CD4-positive, alpha-beta T cell (primary cell): Measurements from ENCODE around the gene H1-8. TPM values are rescaled to one million over a fixed set of nuclear protein-coding genes. Genes with fewer than 3 reads are reported as not detected.

Source experiments
- ATAC-seq: fragments of 200-7000 bp; cut with Tn5 transposase; one replicate; pipeline ENCODE4 v1.10.0; 2022; ENCODE audit warnings: mild to moderate bottlenecking; ENCODE audit not compliant: poor library complexity
- CTCF ChIA-PET: fragments of 350-600 bp; sonication (Branson Sonifier 250); formaldehyde crosslinking; loops from one replicate; lab custom pipeline; 2021; ENCODE audit warnings: antibody characterized with exemption, inconsistent platforms; lab: Charles Lee
- POLR2A ChIA-PET: fragments of 350-600 bp; sonication (Branson Sonifier 250); formaldehyde crosslinking; loops from one replicate; lab custom pipeline; 2021; ENCODE audit warnings: antibody characterized with exemption, inconsistent platforms; lab: Charles Lee
- DNase-seq, 14 experiments: peaks; one replicate each; pipeline ENCODE4 v3.0.0-alpha.2; 2013 to 2020; ENCODE audit warnings: mixed read lengths in 2 of 14
- H3K27ac ChIP-seq, 2 donors: one replicate each; pipeline versions ENCODE4 v1.5.1 to v1.7.0; 2013; ENCODE audit warnings: low read length in 2 of 2, low read depth in 1 of 2, mild to moderate bottlenecking in 1 of 2
- H3K27me3 ChIP-seq, 2 experiments: 1 replicate in 1 of 2; 2 replicates in 1 of 2; pipeline versions ENCODE4 v1.6.1 to v1.7.0; 2013; ENCODE audit warnings: low read length in 2 of 2, control low read depth in 1 of 2, mild to moderate bottlenecking in 1 of 2, moderate library complexity in 1 of 2; ENCODE audit not compliant: insufficient read depth in 2 of 2, control insufficient read depth in 1 of 2
- H3K36me3 ChIP-seq: one replicate; pipeline ENCODE4 v1.6.1; 2013; ENCODE audit warnings: low read length, control low read depth; ENCODE audit not compliant: insufficient read depth
- H3K4me1 ChIP-seq: one replicate; pipeline ENCODE4 v1.6.1; 2013; ENCODE audit warnings: low read length, control low read depth; ENCODE audit not compliant: insufficient read depth
- H3K4me3 ChIP-seq: one replicate; pipeline ENCODE4 v1.5.1; 2013; ENCODE audit warnings: mild to moderate bottlenecking, low read length, moderate library complexity
- H3K9me3 ChIP-seq, 2 experiments: 1 replicate in 1 of 2; 2 replicates in 1 of 2; pipeline versions ENCODE4 v1.6.1 to v1.7.0; 2013; ENCODE audit warnings: low read length in 2 of 2, mild to moderate bottlenecking in 2 of 2, control low read depth in 1 of 2, moderate library complexity in 1 of 2; ENCODE audit not compliant: control insufficient read depth in 1 of 2, insufficient read depth in 1 of 2
- H3K27ac Mint-ChIP-seq: one replicate; pipeline ENCODE4 v1.8.0; 2020; ENCODE audit warnings: mixed read lengths
- H3K27me3 Mint-ChIP-seq: one replicate; pipeline ENCODE4 v1.8.0; 2021; ENCODE audit warnings: mixed read lengths
- H3K36me3 Mint-ChIP-seq: one replicate; pipeline ENCODE4 v1.8.0; 2021; ENCODE audit warnings: low read depth, mixed read lengths
- H3K4me1 Mint-ChIP-seq: one replicate; pipeline ENCODE4 v1.8.0; 2021; ENCODE audit warnings: low read depth, mixed read lengths
- H3K4me3 Mint-ChIP-seq: one replicate; pipeline ENCODE4 v1.8.0; 2020; ENCODE audit warnings: mild to moderate bottlenecking, mixed read lengths
- H3K9me3 Mint-ChIP-seq: one replicate; pipeline ENCODE4 v1.8.0; 2020; ENCODE audit warnings: mixed read lengths
- intact Hi-C, 2 experiments: fragments of 100-400 bp; cut with DNase I in 1 of 2; cut with micrococcal nuclease in 1 of 2; formaldehyde crosslinking; loops; one replicate each; pipeline versions ENCODE4 v1.15.1 to v1.9.0; 2023 to 2025; cut with DNase I, micrococcal nuclease
- total RNA-seq, 174 experiments: library from RNA in 2 of 174; stranded (reverse) in 2 of 174; gene quantifications; one replicate each; pipeline ENCODE4 v1.2.3 and lab custom pipeline; 2021 to 2026
- TF ChIP-seq, protein P1 (sequence below): fragments of 200-600 bp; IDR thresholded peaks from one replicate; pipeline ENCODE4 v1.8.0; 2022; ENCODE audit warnings: antibody characterized with exemption, mild to moderate bottlenecking

The H1-8 gene
- total RNA-seq, 2 experiments from 2014 or later, result not detected

DNA sequence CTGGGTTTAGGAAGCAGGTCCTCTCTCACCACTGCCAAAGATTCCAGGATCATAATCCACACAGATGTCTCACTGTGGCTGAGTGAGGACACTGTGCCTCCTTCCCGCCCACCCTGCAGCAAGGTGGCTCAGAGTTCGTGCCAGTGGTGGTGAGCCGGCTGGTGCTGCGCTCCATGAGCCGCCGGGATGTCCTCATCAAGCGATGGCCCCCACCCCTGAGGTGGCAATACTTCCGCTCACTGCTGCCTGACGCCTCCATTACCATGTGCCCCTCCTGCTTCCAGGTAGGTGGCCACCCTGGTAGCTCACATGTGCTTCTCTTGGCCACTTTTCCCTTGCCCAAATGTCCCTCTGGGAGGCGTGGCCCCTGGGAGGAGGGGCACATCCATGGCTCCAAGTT is 23.5 kb upstream of the H1-8 start:
- no peaks in the 10 kb centered on the region for H3K9me3 Mint-ChIP-seq
- POLR2A ChIA-PET, result no interaction called here
- peaks cover 0 to 4% of the 10 kb centered on the region in 2 experiments for H3K9me3 ChIP-seq
- H3K4me1 ChIP-seq, result no peaks in the 10 kb centered on the region
- ATAC-seq, result no peak
- H3K27ac Mint-ChIP-seq, result no peak overlapping the region
- no peak overlapping the region for H3K4me3 ChIP-seq
- no peak overlapping the region for H3K4me3 Mint-ChIP-seq
- H3K27me3 ChIP-seq, result no peaks in the 10 kb centered on the region
- no peak overlapping the region for H3K27ac ChIP-seq
- intact Hi-C loops, result no loop called here
- CTCF ChIA-PET, result no interaction called here
- no peak for DNase-seq
- H3K27me3 Mint-ChIP-seq, result no peaks in the 10 kb centered on the region
- H3K36me3 Mint-ChIP-seq, result peaks cover 4% of the 10 kb centered on the region
- TF ChIP-seq, protein P1, sequence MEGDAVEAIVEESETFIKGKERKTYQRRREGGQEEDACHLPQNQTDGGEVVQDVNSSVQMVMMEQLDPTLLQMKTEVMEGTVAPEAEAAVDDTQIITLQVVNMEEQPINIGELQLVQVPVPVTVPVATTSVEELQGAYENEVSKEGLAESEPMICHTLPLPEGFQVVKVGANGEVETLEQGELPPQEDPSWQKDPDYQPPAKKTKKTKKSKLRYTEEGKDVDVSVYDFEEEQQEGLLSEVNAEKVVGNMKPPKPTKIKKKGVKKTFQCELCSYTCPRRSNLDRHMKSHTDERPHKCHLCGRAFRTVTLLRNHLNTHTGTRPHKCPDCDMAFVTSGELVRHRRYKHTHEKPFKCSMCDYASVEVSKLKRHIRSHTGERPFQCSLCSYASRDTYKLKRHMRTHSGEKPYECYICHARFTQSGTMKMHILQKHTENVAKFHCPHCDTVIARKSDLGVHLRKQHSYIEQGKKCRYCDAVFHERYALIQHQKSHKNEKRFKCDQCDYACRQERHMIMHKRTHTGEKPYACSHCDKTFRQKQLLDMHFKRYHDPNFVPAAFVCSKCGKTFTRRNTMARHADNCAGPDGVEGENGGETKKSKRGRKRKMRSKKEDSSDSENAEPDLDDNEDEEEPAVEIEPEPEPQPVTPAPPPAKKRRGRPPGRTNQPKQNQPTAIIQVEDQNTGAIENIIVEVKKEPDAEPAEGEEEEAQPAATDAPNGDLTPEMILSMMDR, result no peak
- no peaks in the 10 kb centered on the region for H3K36me3 ChIP-seq
- no peaks in the 10 kb centered on the region for H3K4me1 Mint-ChIP-seq

DNA sequence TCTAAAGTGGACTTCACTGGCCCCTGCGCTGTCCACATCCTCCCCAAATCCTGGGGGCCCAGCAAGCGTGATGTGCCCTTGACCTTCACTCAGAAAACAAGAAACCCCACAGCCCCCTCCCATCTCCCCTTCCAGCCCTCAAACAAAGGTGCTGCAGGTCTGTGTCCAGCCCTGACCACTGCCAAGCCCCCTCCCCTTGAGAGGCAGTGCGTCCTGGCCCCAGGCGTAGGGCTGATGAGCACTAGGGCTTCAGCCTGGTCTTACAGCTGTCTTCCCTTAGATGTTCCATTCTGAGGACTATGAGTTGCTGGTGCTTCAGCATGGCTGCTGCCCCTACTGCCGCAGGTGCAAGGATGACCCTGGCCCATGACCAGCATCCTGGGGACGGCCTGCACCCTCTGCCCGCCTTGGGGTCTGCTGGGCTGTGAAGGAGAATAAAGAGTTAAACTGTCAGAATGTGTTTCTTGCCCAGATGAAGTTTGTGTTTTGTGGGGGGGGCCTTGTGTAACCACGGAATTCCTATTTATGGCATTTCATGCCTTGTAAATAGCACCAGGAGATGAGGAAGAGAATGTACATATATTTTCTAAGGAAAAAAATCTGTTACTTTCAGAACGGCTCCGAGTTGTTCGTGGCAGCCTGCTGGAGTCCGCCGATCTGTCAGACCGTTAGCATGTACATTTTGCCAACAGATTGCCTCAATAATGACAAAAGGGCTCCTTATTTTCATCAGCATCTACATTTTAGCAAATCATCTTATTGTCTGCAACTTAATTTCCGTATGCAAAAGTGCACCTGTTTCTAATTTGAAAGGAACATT is 22.9 kb upstream of the H1-8 start:
- Histone ChIP-seq H3K36me3 (no peaks in the 10 kb centered on the region), H3K4me3 (no peak overlapping the region), H3K27me3 (no peaks in the 10 kb centered on the region), H3K27ac (no peak overlapping the region), H3K4me1 (no peaks in the 10 kb centered on the region), H3K9me3 (peaks cover 0 to 4% of the 10 kb centered on the region in 2 experiments)
- DNase-seq (no peak), ATAC-seq (no peak)
- Mint-ChIP-seq H3K36me3 (peaks cover 4% of the 10 kb centered on the region), H3K27ac (no peak overlapping the region), H3K27me3 (no peaks in the 10 kb centered on the region), H3K9me3 (no peaks in the 10 kb centered on the region), H3K4me1 (no peaks in the 10 kb centered on the region), H3K4me3 (no peak overlapping the region)
- TF ChIP-seq, protein P1, result no peak
- ChIA-PET CTCF (no interaction called here), POLR2A (no interaction called here)
- intact Hi-C loops, result no loop called here

DNA sequence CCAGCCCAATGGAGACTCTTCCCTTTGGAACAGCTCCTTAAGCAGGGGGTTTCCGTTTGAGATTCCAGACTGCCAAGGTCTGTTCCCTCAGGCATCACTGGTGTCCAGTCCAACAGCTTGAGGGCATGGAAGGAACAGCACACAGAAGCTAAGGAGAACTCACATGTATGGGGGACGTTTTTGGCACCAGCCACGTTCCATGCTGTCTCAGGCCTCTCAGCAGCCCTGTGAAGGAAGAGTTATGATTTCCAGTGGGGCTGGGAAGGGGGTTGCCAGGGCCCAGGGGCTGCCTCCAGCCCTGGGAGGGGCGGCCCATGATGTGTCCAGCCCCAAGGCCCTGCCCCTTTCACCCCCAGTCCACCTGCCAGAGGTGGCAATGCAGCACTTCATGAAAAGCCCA is 22.0 kb upstream of the H1-8 start:
- TF ChIP-seq, protein P1, result no peak
- ATAC-seq, result no peak

More for the DNA sequence above, 22.0 kb upstream of the H1-8 start:
- no peak for DNase-seq
- H3K9me3 ChIP-seq, result peaks cover 0 to 4% of the 10 kb centered on the region in 2 experiments
- Mint-ChIP-seq H3K27ac (no peak overlapping the region), H3K27me3 (no peaks in the 10 kb centered on the region), H3K9me3 (no peaks in the 10 kb centered on the region), H3K36me3 (peaks cover 4% of the 10 kb centered on the region), H3K4me1 (no peaks in the 10 kb centered on the region), H3K4me3 (no peak overlapping the region)
- H3K27ac ChIP-seq, result no peak overlapping the region
- no peak overlapping the region for H3K4me3 ChIP-seq
- intact Hi-C loops, result no loop called here
- no peaks in the 10 kb centered on the region for H3K36me3 ChIP-seq
- ChIA-PET CTCF (no interaction called here), POLR2A (no interaction called here)
- H3K4me1 ChIP-seq, result no peaks in the 10 kb centered on the region
- no peaks in the 10 kb centered on the region for H3K27me3 ChIP-seq
